GM18526 (cell line): ENCODE data around the gene COX14.

Source experiments
- POLR2A ChIP-seq: IDR thresholded peaks from 3 replicates; pipeline ENCODE4 v1.6.1; 2011; ENCODE audit not compliant: insufficient read length; ENCODE audit errors: extremely low read depth

Gene COX14

DNA sequence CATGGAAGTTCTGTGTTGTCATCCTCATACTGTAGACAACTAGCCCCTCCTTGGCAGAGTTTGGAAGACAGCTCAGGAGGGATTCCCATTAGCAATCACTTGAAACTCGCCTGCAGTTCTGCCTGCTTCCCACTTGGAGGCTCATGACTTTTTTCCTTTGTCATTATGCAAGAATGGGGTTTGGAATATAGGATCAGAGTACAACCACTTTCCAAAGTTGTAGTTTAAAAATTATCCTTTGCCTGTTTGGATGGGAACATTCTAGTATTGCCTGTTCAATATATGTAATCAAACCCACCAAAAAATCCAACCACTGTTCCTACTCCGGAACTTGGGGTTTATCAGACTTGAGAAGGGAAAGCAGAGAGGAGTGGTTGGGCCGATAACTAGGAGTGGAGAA is 10.4 kb upstream of the COX14 start:
- TF ChIP-seq POLR2A, result no peak

DNA sequence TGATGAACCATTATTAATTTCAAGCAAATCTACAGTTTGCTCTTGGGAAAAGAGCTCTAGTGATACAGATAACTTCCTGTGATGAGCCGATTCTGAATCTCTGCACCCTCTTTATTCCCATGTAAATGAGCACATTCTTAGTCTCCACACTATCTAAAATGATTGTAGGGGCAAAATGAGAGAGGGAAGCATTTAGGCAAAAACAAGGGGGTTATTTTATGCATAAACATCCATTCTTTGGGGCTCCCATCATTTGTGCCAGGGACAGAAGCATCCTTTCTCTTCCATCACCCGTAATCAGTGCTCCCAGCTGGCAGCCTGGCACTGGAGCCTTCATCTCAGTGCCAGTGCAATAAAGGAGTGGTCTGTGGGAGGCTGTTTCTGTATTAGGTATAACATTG is 9.9 kb upstream of the COX14 start:
- no peak for TF ChIP-seq POLR2A

DNA sequence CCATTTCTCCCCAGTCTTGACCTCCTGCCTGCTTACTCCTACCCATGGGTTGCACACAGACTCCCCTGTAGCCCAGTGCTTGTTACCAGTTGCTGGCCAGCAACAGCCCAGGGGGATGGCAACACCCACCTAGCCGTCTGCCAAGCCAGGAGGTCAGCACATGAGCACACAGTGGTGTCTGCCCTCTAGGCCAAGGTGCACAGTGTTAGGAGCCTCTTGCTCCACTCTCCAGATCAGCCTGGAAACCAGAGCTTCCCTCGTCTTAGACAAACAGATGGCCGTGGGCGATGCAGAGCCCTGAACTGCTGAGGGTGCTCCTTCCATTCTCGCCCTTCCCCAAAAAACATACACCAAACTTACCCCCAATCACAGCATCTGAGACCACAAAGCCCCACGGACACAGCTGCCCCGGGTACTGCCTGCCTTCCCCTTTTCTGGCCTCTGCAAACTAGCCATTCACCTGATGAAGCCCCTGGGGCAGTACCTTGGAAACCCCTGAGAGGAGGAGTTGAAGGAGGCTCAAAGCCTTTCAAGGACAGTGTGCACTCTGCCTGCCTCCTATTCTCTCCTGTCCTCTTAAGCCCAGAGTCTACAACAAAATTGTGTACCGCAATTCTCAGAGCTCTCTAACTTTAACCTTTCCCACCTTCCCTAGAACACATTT is 9.3 kb upstream of the COX14 start:
- no peak for TF ChIP-seq POLR2A

DNA sequence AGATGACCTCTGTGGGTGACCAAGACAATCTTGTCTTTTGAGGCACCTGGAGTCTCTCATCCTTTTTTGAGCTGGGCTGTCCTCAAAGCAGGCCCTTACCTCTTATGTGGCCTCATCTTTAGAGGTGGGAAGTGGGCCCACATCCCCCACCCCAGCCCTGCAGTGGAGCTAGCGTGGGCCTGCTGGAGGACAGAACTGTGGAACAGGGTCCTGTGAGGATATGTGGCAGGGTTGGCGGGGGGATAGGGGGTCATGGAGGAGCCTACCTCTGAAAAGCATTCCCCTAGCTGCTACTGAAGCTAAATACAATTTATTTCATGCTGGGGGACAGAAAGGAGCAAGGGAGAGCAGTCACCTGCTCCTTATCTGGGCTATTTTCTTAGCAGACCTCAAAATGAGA is 8.7 kb upstream of the COX14 start:
- TF ChIP-seq POLR2A, result no peak

DNA sequence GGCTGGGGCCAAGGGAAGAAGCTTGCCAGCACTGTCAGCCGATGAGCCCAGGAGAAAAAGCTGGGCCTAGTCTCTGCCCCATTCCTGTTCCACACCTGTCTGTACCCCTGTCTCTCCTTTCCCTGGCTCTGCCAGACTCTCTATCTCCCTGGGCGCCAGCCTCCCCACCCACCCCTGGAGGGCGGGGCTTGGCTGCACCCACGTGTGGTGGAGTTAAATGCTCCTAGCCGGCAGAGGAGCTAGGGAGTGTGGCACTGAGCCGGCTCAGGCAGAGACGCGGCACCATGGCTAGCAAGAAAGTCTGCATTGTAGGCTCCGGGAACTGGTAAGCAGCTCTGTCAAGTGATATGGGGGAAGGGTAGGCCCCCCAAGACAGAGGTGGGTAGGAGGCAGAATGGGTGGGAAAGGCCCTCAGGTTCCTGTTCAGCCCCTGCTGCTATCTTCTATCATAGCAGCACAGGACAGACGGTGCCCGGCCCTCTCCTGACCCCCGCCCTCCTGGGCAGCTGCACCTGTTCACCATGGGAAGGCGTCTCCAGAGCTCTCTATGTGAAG is 8.2 kb upstream of the COX14 start, which contains the start of gene GPD1:
TSS of gene GPD1 (plus strand) at position 242 of the 555 bp plus-strand sequence. CDS start at position 285, 43 bp downstream.
- no peak for TF ChIP-seq POLR2A

DNA sequence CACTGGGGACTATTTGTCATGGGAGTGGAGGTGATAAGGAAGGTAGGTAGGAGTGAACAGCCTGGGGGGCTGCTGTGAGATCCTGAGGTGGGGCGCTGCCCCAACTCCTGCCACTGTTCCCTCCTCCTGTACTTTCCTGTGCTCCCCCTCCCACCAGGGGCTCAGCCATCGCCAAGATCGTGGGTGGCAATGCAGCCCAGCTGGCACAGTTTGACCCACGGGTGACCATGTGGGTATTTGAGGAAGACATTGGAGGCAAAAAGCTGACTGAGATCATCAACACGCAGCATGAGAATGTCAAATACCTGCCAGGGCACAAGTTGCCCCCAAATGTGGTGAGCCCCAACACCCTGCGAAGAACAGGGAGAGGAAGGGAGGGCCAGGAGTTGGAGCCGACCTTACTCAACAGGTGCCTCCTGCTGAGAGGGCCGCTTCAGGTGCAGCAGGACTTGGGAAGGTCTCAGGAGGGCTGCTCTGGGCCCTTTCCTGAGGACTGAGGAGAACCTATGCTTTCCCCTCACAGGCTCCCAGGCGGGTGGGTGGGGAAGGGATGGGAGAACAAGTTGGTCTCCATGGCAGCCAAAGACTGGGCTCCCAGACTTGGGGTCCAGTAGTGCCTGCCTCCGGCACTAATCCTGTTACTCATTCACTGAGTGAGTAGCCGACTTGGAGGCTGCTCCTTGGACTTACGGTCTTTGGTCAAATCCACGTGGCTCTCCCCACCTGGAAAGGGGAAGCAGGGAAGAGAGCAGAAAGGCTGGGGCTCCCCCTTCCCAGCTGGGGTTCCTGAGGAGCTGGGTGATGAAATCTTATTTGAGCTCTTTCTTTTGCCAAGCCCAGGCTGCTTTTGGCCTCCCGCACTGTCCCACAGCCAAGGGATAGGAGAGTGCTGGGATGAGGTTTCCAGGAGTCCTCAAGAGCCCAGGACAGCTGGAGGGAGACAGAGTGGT is 7.3 kb upstream of the COX14 start:
- TF ChIP-seq POLR2A, result no peak

DNA sequence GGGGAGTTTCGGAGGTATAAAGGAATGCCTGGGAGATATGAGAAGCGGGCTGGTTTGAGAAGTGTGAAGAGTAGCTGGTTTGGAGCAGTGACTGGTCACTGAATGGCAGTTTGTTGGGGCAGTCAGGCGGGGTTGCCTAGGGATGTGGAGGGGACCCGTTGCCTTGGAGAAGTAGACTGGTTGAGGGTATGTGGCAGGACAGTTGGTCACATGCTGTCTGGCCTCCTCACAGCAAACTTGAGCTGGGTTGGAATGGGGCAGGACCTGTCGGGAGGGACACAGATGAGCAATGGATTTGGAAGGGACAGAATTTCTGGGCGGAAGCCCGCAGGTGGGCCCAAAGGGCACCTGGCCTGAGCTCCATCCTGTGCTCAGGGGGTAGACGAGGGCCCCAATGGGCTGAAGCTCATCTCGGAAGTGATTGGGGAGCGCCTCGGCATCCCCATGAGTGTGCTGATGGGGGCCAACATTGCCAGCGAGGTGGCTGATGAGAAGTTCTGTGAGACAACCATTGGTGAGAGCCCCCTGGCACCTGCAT is 6.1 kb upstream of the COX14 start:
- TF ChIP-seq POLR2A, result no peak

DNA sequence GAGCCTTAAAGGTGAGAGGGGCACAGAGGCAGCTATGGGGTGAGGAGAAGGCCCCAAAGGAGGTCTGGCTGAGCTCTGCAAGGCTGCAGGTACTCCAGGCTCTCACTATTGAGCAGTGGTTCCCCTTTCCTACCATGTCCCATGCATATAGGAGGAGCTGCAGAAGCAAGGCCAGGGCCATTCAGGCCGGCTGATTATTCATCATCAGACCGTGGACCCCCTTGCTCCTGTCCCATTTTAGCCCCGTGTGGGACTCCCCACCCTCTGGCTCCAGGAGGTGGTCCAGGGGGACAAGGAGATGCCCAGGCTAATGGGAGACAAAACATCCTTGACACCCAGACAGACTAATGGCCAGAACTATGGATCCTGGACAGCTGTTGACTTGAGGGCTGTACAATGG is 5.1 kb upstream of the COX14 start:
- TF ChIP-seq POLR2A, result no peak

DNA sequence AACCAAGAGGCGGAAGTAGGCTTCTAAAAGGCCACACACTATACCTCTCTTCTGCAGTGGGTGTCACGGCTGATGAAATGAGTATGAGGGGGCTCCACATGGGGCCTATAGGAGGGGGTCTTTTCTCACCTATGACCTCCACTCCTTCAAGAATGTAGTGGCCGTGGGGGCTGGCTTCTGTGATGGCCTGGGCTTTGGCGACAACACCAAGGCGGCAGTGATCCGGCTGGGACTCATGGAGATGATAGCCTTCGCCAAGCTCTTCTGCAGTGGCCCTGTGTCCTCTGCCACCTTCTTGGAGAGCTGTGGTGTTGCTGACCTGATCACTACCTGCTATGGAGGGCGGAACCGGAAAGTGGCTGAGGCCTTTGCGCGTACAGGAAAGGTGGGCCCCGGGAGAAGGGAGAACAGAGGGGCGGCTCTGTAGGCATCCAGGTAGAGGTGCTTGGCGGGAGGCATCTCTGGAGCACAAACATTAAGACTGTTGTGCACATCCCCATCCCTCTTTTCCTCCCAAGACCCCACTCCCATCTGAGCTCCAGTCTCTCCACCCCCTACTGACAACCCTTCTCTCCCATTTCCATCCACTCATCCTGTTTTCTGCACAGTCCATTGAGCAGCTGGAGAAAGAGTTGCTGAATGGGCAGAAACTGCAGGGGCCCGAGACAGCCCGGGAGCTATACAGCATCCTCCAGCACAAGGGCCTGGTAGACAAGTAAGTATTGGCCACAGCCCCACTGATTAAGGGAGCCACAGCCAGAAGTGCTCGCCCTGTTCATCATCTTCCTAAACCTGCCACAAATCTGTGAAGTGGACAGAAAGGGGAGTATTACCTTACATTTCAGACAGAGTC is 4.4 kb upstream of the COX14 start:
- no peak for TF ChIP-seq POLR2A

DNA sequence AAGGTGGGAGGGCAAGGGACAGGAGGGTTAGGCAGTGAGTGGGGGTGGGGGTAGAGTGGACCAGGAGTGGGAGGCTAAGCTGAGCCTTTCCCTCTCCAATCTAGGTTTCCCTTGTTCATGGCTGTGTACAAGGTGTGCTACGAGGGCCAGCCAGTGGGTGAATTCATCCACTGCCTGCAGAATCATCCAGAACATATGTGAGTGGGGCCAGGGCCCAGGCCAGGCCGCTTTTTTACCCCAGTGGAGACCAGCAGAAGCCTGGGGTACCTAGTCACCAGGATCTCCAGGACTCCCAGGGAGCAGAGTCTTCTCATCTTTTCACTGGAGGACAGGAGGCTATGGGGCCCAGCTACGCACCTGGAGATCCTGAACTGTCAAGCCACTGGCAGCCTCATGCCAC is 2.7 kb upstream of the COX14 start:
- no peak for TF ChIP-seq POLR2A

DNA sequence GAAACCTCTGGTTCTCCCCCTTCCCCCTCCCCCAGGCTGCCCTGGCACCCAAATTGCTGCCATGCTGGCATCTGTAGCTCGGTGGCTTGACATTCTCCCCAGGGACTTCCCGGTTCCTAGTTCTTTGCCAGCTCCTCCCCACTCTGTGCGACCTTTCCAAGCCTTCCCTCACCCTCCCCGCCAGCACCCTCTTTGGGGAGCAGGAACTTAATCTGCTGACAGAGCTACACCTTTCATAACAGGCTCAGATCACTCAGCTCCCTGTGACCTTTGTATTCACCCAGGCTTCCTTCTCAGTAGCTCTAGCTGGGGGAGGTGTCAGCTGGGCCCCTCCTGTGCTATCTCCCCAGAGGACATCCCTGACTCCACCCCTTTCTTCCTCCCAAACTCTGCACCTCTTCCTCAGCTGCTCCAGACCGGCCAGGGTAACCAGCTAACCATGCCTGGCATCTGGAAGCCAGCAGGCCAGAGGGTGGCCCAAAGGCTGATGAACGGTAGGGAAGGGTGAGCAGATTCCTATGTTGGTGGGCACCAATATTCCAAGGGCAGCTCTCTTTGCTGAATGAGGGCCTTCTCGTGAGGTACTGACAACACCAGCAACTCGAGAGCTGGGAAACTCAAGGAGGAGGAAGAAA is 1.8 kb upstream of the COX14 start:
- TF ChIP-seq POLR2A, result no peak

DNA sequence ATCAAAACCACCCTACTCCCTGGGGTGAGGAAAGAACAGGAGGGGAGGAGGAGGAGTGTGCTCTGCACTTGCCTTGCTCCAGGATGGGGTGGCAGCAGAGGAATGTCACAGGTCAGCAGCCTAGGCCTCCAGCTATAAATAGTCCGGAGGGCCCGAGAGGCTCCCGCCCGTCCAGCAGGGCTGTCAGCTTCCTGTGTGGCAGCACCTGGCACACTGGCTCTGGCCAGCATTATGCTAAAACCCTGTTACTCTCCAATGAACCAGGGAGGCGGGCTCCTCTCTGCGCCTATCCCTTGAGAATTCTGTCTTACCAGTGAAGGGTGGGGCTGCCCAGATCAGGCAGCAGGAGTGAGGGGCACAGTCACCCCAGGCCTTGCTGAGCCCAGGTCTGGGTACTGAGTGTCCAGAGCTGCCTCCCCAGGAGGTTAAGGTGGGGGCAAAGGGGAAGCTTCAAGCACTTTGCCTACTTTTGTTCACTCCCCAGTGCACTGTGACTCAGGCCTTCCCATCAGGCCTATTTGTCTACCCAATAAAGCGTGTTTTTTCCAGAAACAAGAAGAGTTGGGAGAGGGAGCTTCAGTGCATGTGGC is 1.2 kb upstream of the COX14 start:
- peak; percentile 63 for TF ChIP-seq POLR2A

DNA sequence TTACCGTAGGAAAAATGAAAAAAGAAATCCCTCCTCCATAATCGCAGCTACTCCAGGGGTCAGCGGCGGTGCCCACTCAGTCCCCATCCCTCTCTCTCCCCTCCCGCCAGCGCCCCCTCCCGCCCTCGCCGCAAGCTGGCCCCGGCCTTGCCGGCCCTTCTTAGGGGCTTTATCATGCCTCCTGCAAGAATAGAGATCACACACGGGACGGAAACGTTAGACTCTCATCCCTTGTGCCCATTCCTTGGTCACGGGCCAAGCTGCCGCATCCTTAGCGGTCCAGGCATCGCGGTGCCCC is 692 bp upstream of the COX14 start:
- no peak for TF ChIP-seq POLR2A
